ENCODE results near the gene PDCD7.
"Not testable (repeated sequence)": the region's sequence is repeated elsewhere in the genome, so short reads cannot be mapped to it uniquely, and the experiment has no call there.

Gene PDCD7

GRCh38 chr15:65074946-65075345, 58.7 kb downstream of the PDCD7 start:
- DNase-seq (ENCODE audit: low read depth in 3 of 3) = not testable (repeated sequence)

- no peak for DNase-seq (ENCODE audit: low read depth in 3 of 3)
Measured at GRCh38 chr15:65072617-65073016, 61.0 kb downstream of the PDCD7 start.

GRCh38 chr15:65072027-65072426, 61.6 kb downstream of the PDCD7 start:
- no peak for DNase-seq (ENCODE audit: low read depth in 3 of 3)

GRCh38 chr15:65071381-65071811, 62.2 kb downstream of the PDCD7 start:
- DNase-seq (ENCODE audit: low read depth in 3 of 3) = no peak

- no peak for DNase-seq (ENCODE audit: low read depth in 3 of 3)
Measured at GRCh38 chr15:65069779-65070546, 63.6 kb downstream of the PDCD7 start.

GRCh38 chr15:65069179-65069578, 64.4 kb downstream of the PDCD7 start:
- DNase-seq (ENCODE audit: low read depth in 3 of 3) = no peak

GRCh38 chr15:65068403-65068788, 65.2 kb downstream of the PDCD7 start:
- no peak for DNase-seq (ENCODE audit: low read depth in 3 of 3)

- no peak for DNase-seq (ENCODE audit: low read depth in 3 of 3)
Measured at GRCh38 chr15:65067645-65068402, 65.8 kb downstream of the PDCD7 start, which contains the start of gene RASL12. Gene RASL12 (minus strand): TSS chr15:65067991. CDS start chr15:65067835, 156 bp downstream.

Measured in stimulated activated CD4-positive, alpha-beta T cell treated with anti-CD3 and anti-CD28 coated beads, TNF-alpha, amount 100 ng/mL, for 4 hours (primary cell).